Ovary (tissue), 3 donors: Measurements from ENCODE around the gene TMEM212.
A peak's percentile ranks its signal among the peaks of the same experiment; 100 is the strongest.

Source experiments
- EP300 ChIP-seq: sonication (generic); formaldehyde crosslinking; IDR thresholded peaks from one replicate; pipeline ENCODE4 v1.6.1; 2017; ENCODE audit warnings: antibody characterized with exemption
- POLR2A ChIP-seq: fragments of 450-650 bp; IDR thresholded peaks from one replicate; pipeline ENCODE4 v1.6.1; 2017; ENCODE audit warnings: antibody characterized with exemption, mild to moderate bottlenecking, moderate library complexity
- TF ChIP-seq, protein P1 (sequence below), 3 donors: fragments of 450-650 bp in 2 of 3; fragments of 200-600 bp in 1 of 3; IDR thresholded peaks; one replicate each; pipeline versions ENCODE4 v1.5.1 to v1.8.0; 2016 to 2022; ENCODE audit warnings: antibody characterized with exemption in 3 of 3, mild to moderate bottlenecking in 1 of 3
- donor health status: DM: no; HTN: no; CAD: no.

DNA sequence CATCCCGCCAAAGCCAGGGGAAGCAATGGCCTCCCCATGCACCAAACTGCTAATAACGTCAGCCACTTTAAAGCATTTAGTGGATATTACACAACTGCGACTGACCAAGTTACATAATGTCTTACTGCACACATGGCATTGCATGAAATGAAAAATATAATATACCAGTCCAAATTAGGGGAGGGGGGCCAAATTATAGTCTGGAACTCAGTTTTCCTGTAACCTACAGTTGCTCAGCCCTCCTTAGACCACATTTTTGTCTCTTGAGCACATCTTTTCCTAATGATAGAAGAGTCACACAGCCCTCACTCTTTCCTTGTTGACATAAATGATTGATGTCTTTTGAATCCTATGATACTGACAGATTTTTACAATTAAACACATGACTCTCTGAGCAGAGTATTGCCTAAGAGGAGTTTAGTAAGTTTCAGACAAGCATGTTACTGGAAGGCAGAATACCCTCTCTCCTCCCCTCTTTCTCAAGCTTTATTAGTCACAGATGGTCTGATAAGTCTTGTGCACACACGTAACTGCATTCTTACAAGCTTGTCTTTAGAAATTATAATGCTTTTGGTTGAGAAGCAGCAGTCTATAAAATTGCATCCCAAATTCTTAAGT, 31.7 kb upstream of the TMEM212 start:
- TF ChIP-seq, protein P1, sequence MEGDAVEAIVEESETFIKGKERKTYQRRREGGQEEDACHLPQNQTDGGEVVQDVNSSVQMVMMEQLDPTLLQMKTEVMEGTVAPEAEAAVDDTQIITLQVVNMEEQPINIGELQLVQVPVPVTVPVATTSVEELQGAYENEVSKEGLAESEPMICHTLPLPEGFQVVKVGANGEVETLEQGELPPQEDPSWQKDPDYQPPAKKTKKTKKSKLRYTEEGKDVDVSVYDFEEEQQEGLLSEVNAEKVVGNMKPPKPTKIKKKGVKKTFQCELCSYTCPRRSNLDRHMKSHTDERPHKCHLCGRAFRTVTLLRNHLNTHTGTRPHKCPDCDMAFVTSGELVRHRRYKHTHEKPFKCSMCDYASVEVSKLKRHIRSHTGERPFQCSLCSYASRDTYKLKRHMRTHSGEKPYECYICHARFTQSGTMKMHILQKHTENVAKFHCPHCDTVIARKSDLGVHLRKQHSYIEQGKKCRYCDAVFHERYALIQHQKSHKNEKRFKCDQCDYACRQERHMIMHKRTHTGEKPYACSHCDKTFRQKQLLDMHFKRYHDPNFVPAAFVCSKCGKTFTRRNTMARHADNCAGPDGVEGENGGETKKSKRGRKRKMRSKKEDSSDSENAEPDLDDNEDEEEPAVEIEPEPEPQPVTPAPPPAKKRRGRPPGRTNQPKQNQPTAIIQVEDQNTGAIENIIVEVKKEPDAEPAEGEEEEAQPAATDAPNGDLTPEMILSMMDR (IDR thresholded peaks at IDR 0.05) = no peak
- TF ChIP-seq POLR2A = no peak
- peak; percentile 76 for TF ChIP-seq EP300
